ENCODE results near the gene LYPLAL1.

LYPLAL1 gene

GRCh38 chr1:219172821-219173220 lies 857 bp upstream of the LYPLAL1 start:
- Histone ChIP-seq H3K27me3 (no peaks in the 10 kb centered on the region), H3K4me3 (ENCODE audit: low read depth, low read length) (no peak overlapping the region), H3K36me3 (no peaks in the 10 kb centered on the region), H3K4me1 (no peaks in the 10 kb centered on the region), H3K9me3 (no peaks in the 10 kb centered on the region)
- TF ChIP-seq CTCF (IDR thresholded peaks at IDR 0.05; ENCODE audit: low read depth, low read length) = no peak
- no peak for DNase-seq

GRCh38 chr1:219173434-219173757 lies 282 bp upstream of the LYPLAL1 start:
- peak overlapping the region; percentile 89 for H3K4me3 ChIP-seq (ENCODE audit: low read depth, low read length)
- no peaks in the 10 kb centered on the region for H3K4me1 ChIP-seq
- H3K9me3 ChIP-seq = no peaks in the 10 kb centered on the region
- DNase-seq = no peak
- no peaks in the 10 kb centered on the region for H3K36me3 ChIP-seq
- H3K27me3 ChIP-seq = no peaks in the 10 kb centered on the region
- TF ChIP-seq CTCF (IDR thresholded peaks at IDR 0.05; ENCODE audit: low read depth, low read length) = no peak

- H3K27me3 ChIP-seq = no peaks in the 10 kb centered on the region
- H3K4me1 ChIP-seq = no peaks in the 10 kb centered on the region
- TF ChIP-seq CTCF (IDR thresholded peaks at IDR 0.05; ENCODE audit: low read depth, low read length) = no peak
- H3K36me3 ChIP-seq = no peaks in the 10 kb centered on the region
- H3K4me3 ChIP-seq (ENCODE audit: low read depth, low read length) = peak overlapping the region; percentile 89
- no peak for DNase-seq
- no peaks in the 10 kb centered on the region for H3K9me3 ChIP-seq
These were observed 958 bp downstream of the LYPLAL1 start for GRCh38 chr1:219174460-219175211.

GRCh38 chr1:219175212-219175564 lies 1.5 kb downstream of the LYPLAL1 start:
- H3K4me1 ChIP-seq = no peaks in the 10 kb centered on the region
- no peaks in the 10 kb centered on the region for H3K9me3 ChIP-seq
- H3K36me3 ChIP-seq = no peaks in the 10 kb centered on the region
- no peaks in the 10 kb centered on the region for H3K27me3 ChIP-seq
- H3K4me3 ChIP-seq (ENCODE audit: low read depth, low read length) = peak overlapping the region; percentile 89
- no peak for DNase-seq
- TF ChIP-seq CTCF (IDR thresholded peaks at IDR 0.05; ENCODE audit: low read depth, low read length) = no peak

- Histone ChIP-seq H3K4me3 (ENCODE audit: low read depth, low read length) (no peak overlapping the region), H3K4me1 (no peaks in the 10 kb centered on the region), H3K36me3 (no peaks in the 10 kb centered on the region), H3K9me3 (no peaks in the 10 kb centered on the region), H3K27me3 (no peaks in the 10 kb centered on the region)
- TF ChIP-seq CTCF (IDR thresholded peaks at IDR 0.05; ENCODE audit: low read depth, low read length) = no peak
- DNase-seq = no peak
These were observed 2.5 kb downstream of the LYPLAL1 start for GRCh38 chr1:219176168-219176567.

GRCh38 chr1:219177363-219177762 lies 3.7 kb downstream of the LYPLAL1 start:
- no peak for DNase-seq

More at GRCh38 chr1:219177363-219177762, 3.7 kb downstream of the LYPLAL1 start:
- Histone ChIP-seq H3K36me3 (no peaks in the 10 kb centered on the region; the same call in 1 of the 2 replicates), H3K4me1 (no peaks in the 10 kb centered on the region), H3K27me3 (no peaks in the 10 kb centered on the region), H3K4me3 (ENCODE audit: low read depth, low read length) (no peak overlapping the region), H3K9me3 (no peaks in the 10 kb centered on the region)
- TF ChIP-seq CTCF (IDR thresholded peaks at IDR 0.05; ENCODE audit: low read depth, low read length) = no peak
